PC-3 (cell line): ENCODE data around the gene N4BP2L2.

Source experiments
- CTCF ChIP-seq: fragments of 300-600 bp; sonication (generic); conservative IDR thresholded peaks from 2 replicates; pipeline ENCODE4 v1.5.1; 2017; ENCODE audit warnings: antibody characterized with exemption, low read depth, mild to moderate bottlenecking, low read length
- EZH2 ChIP-seq: fragments of 300-600 bp; sonication (generic); IDR thresholded peaks from one replicate; pipeline ENCODE4 v1.6.1; 2017; ENCODE audit warnings: antibody characterized with exemption, mild to moderate bottlenecking, low read length; ENCODE audit not compliant: unreplicated experiment

DNA sequence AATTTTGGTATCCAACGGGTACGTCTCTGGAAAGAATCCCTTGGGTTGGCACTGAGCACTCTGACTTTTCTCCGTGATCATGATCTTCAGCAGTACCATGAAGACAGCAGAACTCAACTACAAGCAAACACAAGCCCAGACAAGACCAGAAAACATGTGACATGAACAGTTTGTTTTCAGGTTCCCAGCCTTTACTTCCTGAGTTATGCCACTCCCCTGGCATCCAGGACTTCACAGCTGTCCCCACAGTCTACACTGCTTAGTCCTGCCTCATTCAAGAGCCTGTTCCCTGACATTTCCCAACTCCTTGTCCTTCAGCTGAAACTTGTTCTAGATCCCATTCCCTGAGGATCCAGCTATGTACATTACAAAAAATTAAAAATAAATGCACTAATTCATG is 105.7 kb downstream of the N4BP2L2 start:
- no peak for TF ChIP-seq EZH2
- TF ChIP-seq CTCF = no peak
